IgD-negative memory B cell (primary cell): Measurements from ENCODE around the gene MAGED4. TPM values are rescaled to one million over a fixed set of nuclear protein-coding genes. Genes with fewer than 3 reads are reported as not detected.

ENCODE experiments used
- polyA plus RNA-seq: library from polyadenylated mRNA; unstranded; fragments of 300-500 nt; fragmentation: Illumina TruSeq; gene quantifications from one replicate; pipeline ENCODE4 v1.2.3, GENCODE V29; 2021

The MAGED4 gene
- polyA plus RNA-seq, 1 donor from 2014 or later, result 1.1 TPM

Other genes with a start within 250 kb of the MAGED4 start
- 5.6 TPM for gene MAGED4B, start 115.7 kb upstream of the MAGED4 start, polyA plus RNA-seq
- not detected for gene XAGE2, start 184.1 kb downstream of the MAGED4 start, polyA plus RNA-seq